ENCODE data around the gene OPCML. TPM values are rescaled to one million over a fixed set of nuclear protein-coding genes. Genes with fewer than 3 reads are reported as not detected.

Gene OPCML
- polyA plus RNA-seq, 3 donors = not detected

DNA sequence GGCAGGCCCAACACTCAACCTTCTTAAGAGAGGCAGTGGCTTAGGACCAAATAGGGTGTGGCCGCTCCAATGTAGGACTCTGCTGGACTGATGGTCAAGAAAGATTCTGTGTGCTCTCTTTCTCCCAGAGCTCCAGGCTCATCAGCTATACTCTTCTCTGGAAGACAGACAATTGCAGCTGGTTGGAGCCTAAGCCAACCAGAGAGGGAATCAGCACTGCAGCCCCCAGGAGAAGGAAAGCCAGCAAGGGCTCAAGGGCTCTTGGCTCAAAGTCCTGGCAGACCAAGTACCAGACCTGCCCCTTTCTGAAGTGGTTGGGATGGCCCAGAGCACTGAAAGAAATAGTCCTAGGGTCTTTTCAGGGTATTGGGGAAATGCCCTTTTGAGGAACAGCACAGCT, 1084.5 kb downstream of the OPCML start:
- Histone ChIP-seq H3K27ac (ENCODE audit: low read depth in 1 of 2, low read length in 2 of 2) (no peak overlapping the region), H4K20me1 (ENCODE audit: insufficient read depth, low read length) (no peaks in the 10 kb centered on the region), H2AFZ (ENCODE audit: insufficient read depth, low read depth, low read length, poor library complexity, severe bottlenecking) (no peak overlapping the region), H3K27me3 (ENCODE audit: control insufficient read depth in 2 of 2, insufficient read depth in 2 of 2, low read length in 2 of 2) (no peaks in the 10 kb centered on the region), H3K36me3 (replicated peaks in 1 of 2; ENCODE audit: control insufficient read depth in 1 of 2, insufficient read depth in 2 of 2, low read length in 2 of 2) (no peaks in the 10 kb centered on the region), H3K9ac (ENCODE audit: insufficient read depth, low read length, poor library complexity, severe bottlenecking) (no peak overlapping the region), H3K9me3 (replicated peaks in 1 of 2; ENCODE audit: control insufficient read depth in 1 of 2, insufficient read depth in 1 of 2, low read length in 2 of 2) (peaks cover 0 to 9% of the 10 kb centered on the region in 2 donors), H3K4me1 (ENCODE audit: control insufficient read depth in 1 of 2, insufficient read depth in 2 of 2, low read length in 2 of 2) (no peaks in the 10 kb centered on the region), H3K79me2 (ENCODE audit: insufficient read depth, low read length) (no peaks in the 10 kb centered on the region), H3K4me2 (replicated peaks; ENCODE audit: extremely low read depth, low read length, poor library complexity, severe bottlenecking) (no peak overlapping the region), H3K4me3 (replicated peaks in 1 of 3; ENCODE audit: low read depth in 2 of 3, low read length in 3 of 3) (no peak overlapping the region)
- WGBS (ENCODE audit: insufficient coverage) = no CpG with 5 or more reads among the region's 1 CpG
- TF ChIP-seq, protein P1, sequence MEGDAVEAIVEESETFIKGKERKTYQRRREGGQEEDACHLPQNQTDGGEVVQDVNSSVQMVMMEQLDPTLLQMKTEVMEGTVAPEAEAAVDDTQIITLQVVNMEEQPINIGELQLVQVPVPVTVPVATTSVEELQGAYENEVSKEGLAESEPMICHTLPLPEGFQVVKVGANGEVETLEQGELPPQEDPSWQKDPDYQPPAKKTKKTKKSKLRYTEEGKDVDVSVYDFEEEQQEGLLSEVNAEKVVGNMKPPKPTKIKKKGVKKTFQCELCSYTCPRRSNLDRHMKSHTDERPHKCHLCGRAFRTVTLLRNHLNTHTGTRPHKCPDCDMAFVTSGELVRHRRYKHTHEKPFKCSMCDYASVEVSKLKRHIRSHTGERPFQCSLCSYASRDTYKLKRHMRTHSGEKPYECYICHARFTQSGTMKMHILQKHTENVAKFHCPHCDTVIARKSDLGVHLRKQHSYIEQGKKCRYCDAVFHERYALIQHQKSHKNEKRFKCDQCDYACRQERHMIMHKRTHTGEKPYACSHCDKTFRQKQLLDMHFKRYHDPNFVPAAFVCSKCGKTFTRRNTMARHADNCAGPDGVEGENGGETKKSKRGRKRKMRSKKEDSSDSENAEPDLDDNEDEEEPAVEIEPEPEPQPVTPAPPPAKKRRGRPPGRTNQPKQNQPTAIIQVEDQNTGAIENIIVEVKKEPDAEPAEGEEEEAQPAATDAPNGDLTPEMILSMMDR (IDR thresholded peaks at IDR 0.05) = no peak
- Mint-ChIP-seq H3K4me3 (no peak overlapping the region), H3K36me3 (no peaks in the 10 kb centered on the region), H3K27ac (no peak overlapping the region), H3K9me3 (peaks cover 0 to 17% (median 4%) of the 10 kb centered on the region in 7 donors), H3K4me1 (no peaks in the 10 kb centered on the region), H3K27me3 (ENCODE audit: low read depth in 3 of 3) (no peaks in the 10 kb centered on the region)
- intact Hi-C loops (cut with micrococcal nuclease) = no loop called here
- DNase-seq = no peak

- WGBS (ENCODE audit: insufficient coverage) = 83% methylated on average over 1 of the region's 1 CpG
These were observed 1086.4 kb downstream of the OPCML start for GRCh38 chr11:132445859-132446291.

More at GRCh38 chr11:132445859-132446291, 1086.4 kb downstream of the OPCML start:
- no peak overlapping the region for H3K4me3 ChIP-seq (replicated peaks in 1 of 3; ENCODE audit: low read depth in 2 of 3, low read length in 3 of 3)
- Mint-ChIP-seq H3K27me3 (ENCODE audit: low read depth in 3 of 3) (no peaks in the 10 kb centered on the region), H3K9me3 (peaks cover 0 to 22% (median 5%) of the 10 kb centered on the region in 7 donors), H3K4me3 (no peak overlapping the region), H3K4me1 (no peaks in the 10 kb centered on the region), H3K36me3 (no peaks in the 10 kb centered on the region), H3K27ac (no peak overlapping the region)
- no peaks in the 10 kb centered on the region for H3K4me1 ChIP-seq (ENCODE audit: control insufficient read depth in 1 of 2, insufficient read depth in 2 of 2, low read length in 2 of 2)
- no peaks in the 10 kb centered on the region for H4K20me1 ChIP-seq (ENCODE audit: insufficient read depth, low read length)
- no peaks in the 10 kb centered on the region for H3K36me3 ChIP-seq (replicated peaks in 1 of 2; ENCODE audit: control insufficient read depth in 1 of 2, insufficient read depth in 2 of 2, low read length in 2 of 2)
- H3K9ac ChIP-seq (ENCODE audit: insufficient read depth, low read length, poor library complexity, severe bottlenecking) = no peak overlapping the region
- no peak overlapping the region for H3K27ac ChIP-seq (ENCODE audit: low read depth in 1 of 2, low read length in 2 of 2)
- no peak overlapping the region for H2AFZ ChIP-seq (ENCODE audit: insufficient read depth, low read depth, low read length, poor library complexity, severe bottlenecking)
- DNase-seq = no peak
- H3K4me2 ChIP-seq (replicated peaks; ENCODE audit: extremely low read depth, low read length, poor library complexity, severe bottlenecking) = no peak overlapping the region
- intact Hi-C loops (cut with micrococcal nuclease) = no loop called here
- H3K9me3 ChIP-seq (replicated peaks in 1 of 2; ENCODE audit: control insufficient read depth in 1 of 2, insufficient read depth in 1 of 2, low read length in 2 of 2) = peaks cover 0 to 10% of the 10 kb centered on the region in 2 donors
- H3K27me3 ChIP-seq (ENCODE audit: control insufficient read depth in 2 of 2, insufficient read depth in 2 of 2, low read length in 2 of 2) = no peaks in the 10 kb centered on the region
- no peaks in the 10 kb centered on the region for H3K79me2 ChIP-seq (ENCODE audit: insufficient read depth, low read length)
- TF ChIP-seq, protein P1 (IDR thresholded peaks at IDR 0.05) = no peak
